Chondrocyte (in vitro differentiated cells): Measurements from ENCODE around the gene THOC1. TPM values are rescaled to one million over a fixed set of nuclear protein-coding genes. Genes with fewer than 3 reads are reported as not detected.

Experiments
- DNase-seq: peaks from one replicate; pipeline ENCODE4 v3.0.0; 2021; ENCODE audit warnings: mixed read lengths, low spot score
- H3K27ac Mint-ChIP-seq: one replicate; pipeline ENCODE4 v1.8.0; 2021; ENCODE audit warnings: mild to moderate bottlenecking, moderate library complexity, mixed read lengths; ENCODE audit not compliant: unreplicated experiment
- H3K27me3 Mint-ChIP-seq: 2 replicates; pipeline ENCODE4 v1.8.0; 2021; ENCODE audit warnings: low read depth, mixed read lengths
- H3K36me3 Mint-ChIP-seq: 2 replicates; pipeline ENCODE4 v1.8.0; 2021; ENCODE audit warnings: low read depth, mixed read lengths
- H3K4me1 Mint-ChIP-seq: 2 replicates; pipeline ENCODE4 v1.8.0; 2021; ENCODE audit warnings: low read depth, mild to moderate bottlenecking, mixed read lengths
- H3K4me3 Mint-ChIP-seq: one replicate; pipeline ENCODE4 v1.8.0; 2021; ENCODE audit warnings: mild to moderate bottlenecking, moderate library complexity, mixed read lengths; ENCODE audit not compliant: unreplicated experiment
- H3K9me3 Mint-ChIP-seq: 2 replicates; pipeline ENCODE4 v1.8.0; 2021; ENCODE audit warnings: low read depth, mixed read lengths
- CTCF ChIP-seq: fragments of 200-600 bp; sonication (generic); IDR thresholded peaks from 2 replicates; pipeline ENCODE4 v1.5.0; 2021; ENCODE audit warnings: antibody characterized with exemption, mild to moderate bottlenecking, moderate library complexity
- total RNA-seq: library from RNA; stranded (reverse); gene quantifications from 3 replicates; pipeline ENCODE4 v1.2.1, GENCODE V29; 2021

Gene THOC1
- total RNA-seq, 1 donor from 2014 or later, result 19.9 TPM

DNA sequence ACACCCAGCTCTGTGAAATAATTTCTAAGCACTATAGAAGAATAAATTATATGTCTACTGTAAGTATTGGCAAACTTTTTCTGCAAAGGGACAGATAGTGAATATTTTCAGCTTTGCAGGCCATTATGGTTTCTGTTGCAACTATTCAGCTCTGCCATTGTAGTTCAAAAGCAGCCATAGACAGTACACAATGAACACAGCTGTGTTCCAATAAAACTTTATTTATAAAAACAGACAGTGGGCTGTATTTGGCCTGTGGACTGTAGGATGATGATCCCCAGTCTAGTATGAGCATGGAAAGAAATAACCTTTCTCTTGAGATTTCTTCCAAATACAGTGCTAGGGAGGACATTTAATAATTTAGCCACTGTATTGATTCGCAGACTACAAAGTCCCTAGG lies 35.2 kb upstream of the THOC1 start:
- H3K9me3 Mint-ChIP-seq, result no peaks in the 10 kb centered on the region
- H3K4me3 Mint-ChIP-seq, result no peak overlapping the region
- H3K36me3 Mint-ChIP-seq, result peaks cover 1% of the 10 kb centered on the region
- peaks cover 14% of the 10 kb centered on the region for H3K27me3 Mint-ChIP-seq
- no peak overlapping the region for H3K27ac Mint-ChIP-seq
- TF ChIP-seq CTCF, result no peak
- H3K4me1 Mint-ChIP-seq, result no peaks in the 10 kb centered on the region
- DNase-seq, result no peak

DNA sequence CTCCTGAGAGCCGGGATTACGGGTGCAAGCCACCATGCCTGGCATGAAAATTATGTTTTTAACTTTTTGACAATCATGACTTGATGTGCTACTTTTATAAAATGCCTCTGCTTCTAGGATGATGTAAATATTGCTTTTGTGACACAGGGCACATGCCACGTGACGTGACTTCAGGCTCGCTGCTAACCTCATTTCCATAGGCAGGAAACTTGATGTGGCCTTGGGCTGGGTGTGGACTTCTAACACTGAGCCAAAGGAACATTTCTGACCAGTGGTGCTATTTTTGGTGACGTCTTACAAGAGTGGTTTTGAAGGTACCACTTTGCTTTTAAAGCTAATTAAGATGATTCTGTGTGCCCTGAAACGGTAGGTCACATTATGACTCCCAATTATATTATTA lies 34.2 kb upstream of the THOC1 start:
- Mint-ChIP-seq H3K4me3 (no peak overlapping the region), H3K27ac (no peak overlapping the region), H3K36me3 (peaks cover 1% of the 10 kb centered on the region), H3K27me3 (peaks cover 10% of the 10 kb centered on the region), H3K4me1 (no peaks in the 10 kb centered on the region), H3K9me3 (no peaks in the 10 kb centered on the region)
- TF ChIP-seq CTCF, result no peak
- no peak for DNase-seq

DNA sequence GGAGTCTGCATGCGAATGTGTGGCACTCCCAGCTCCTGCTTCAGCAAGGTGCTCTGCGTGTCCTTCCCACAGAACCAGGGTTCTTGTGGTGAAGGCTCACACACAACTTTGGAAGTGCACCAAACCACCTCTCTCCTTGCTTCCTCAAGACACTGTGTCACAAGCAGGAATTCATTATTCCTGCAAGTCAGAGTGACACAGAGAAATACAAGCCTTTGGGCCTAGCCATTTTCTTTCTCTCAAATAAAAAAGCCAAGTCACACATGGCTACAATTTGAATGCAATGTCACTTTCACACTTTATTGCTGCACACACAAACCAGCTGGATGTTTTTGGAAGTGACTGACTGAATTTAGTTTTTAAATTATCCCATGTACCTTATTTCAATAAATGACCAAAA lies 30.1 kb upstream of the THOC1 start:
- DNase-seq, result no peak
- peaks cover 17% of the 10 kb centered on the region for H3K4me1 Mint-ChIP-seq
- H3K9me3 Mint-ChIP-seq, result peaks cover 2% of the 10 kb centered on the region
- no peak overlapping the region for H3K4me3 Mint-ChIP-seq
- TF ChIP-seq CTCF, result no peak
- no peaks in the 10 kb centered on the region for H3K27me3 Mint-ChIP-seq
- no peaks in the 10 kb centered on the region for H3K36me3 Mint-ChIP-seq
- H3K27ac Mint-ChIP-seq, result no peak overlapping the region

GRCh38 chr18:295756-296490 lies 28.1 kb upstream of the THOC1 start:
- DNase-seq, result no peak
- Mint-ChIP-seq H3K4me1 (peaks cover 17% of the 10 kb centered on the region), H3K27me3 (no peaks in the 10 kb centered on the region), H3K4me3 (no peak overlapping the region), H3K36me3 (no peaks in the 10 kb centered on the region), H3K27ac (peak overlapping the region; percentile 59), H3K9me3 (peaks cover 2% of the 10 kb centered on the region)
- TF ChIP-seq CTCF, result no peak

DNA sequence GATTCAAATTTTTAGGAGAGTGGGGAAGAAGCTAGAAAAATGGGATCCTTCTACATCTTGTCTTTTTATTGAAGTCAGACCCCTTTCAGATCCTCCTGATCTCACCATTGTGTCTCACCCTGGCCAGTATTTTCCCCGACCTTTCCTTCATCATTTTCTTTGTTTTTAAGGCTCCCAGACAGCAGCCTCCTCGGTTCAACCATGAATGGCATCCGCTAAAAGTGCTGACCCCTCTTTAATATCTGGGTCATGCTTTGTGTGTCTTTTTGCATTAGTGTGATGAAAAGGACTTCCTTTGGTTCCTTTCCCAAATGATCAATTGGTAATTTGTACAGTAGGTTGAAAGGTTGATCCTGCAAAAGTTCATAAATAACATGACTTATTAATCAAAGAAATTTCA lies 26.7 kb upstream of the THOC1 start:
- H3K36me3 Mint-ChIP-seq, result no peaks in the 10 kb centered on the region
- H3K27ac Mint-ChIP-seq, result peak overlapping the region; percentile 45
- peaks cover 2% of the 10 kb centered on the region for H3K9me3 Mint-ChIP-seq
- no peak for DNase-seq
- TF ChIP-seq CTCF, result no peak
- H3K4me3 Mint-ChIP-seq, result no peak overlapping the region
- peaks cover 17% of the 10 kb centered on the region for H3K4me1 Mint-ChIP-seq
- H3K27me3 Mint-ChIP-seq, result no peaks in the 10 kb centered on the region
